Neural progenitor cell (in vitro differentiated cells): ENCODE results near the gene FGFRL1.

ENCODE experiments used
- CTCF ChIP-seq: fragments of 200-600 bp; sonication (generic); IDR thresholded peaks from 2 replicates; pipeline ENCODE4 v1.5.1; 2017; ENCODE audit warnings: antibody characterized with exemption, mild to moderate bottlenecking
- EZH2 ChIP-seq: fragments of 200-600 bp; sonication (generic); IDR thresholded peaks from 2 replicates; pipeline ENCODE4 v1.6.1; 2017; ENCODE audit warnings: antibody characterized with exemption, mild to moderate bottlenecking, moderate library complexity

GRCh38 chr4:989722-990471, 21.5 kb upstream of the FGFRL1 start:
- no peak for TF ChIP-seq CTCF
- no peak for TF ChIP-seq EZH2
